Naive B cell (primary cell): ENCODE data around the gene DOC2A. TPM values are rescaled to one million over a fixed set of nuclear protein-coding genes. Genes with fewer than 3 reads are reported as not detected.
"Not testable (repeated sequence)": the region's sequence is repeated elsewhere in the genome, so short reads cannot be mapped to it uniquely, and the experiment has no call there.

Source experiments
- ATAC-seq, 2 donors: fragments of 150-1000 bp; cut with Tn5 transposase; 2 replicates each; pipeline ENCODE4 v1.10.0; 2021; ENCODE audit warnings: low read depth in 2 of 2, mild to moderate bottlenecking in 2 of 2, moderate library complexity in 2 of 2
- DNase-seq: peaks from one replicate; pipeline ENCODE4 v3.0.0; 2022
- H3K27ac Mint-ChIP-seq, 6 donors: one replicate each; pipeline ENCODE4 v1.8.0; 2020 to 2022; ENCODE audit warnings: mild to moderate bottlenecking in 6 of 6, mixed read lengths in 6 of 6, moderate library complexity in 5 of 6, inconsistent platforms in 2 of 6
- H3K27me3 Mint-ChIP-seq, 3 donors: one replicate each; pipeline ENCODE4 v1.8.0; 2021 to 2022; ENCODE audit warnings: mixed read lengths in 3 of 3, mild to moderate bottlenecking in 1 of 3
- H3K36me3 Mint-ChIP-seq, 2 donors: one replicate each; pipeline ENCODE4 v1.8.0; 2020 to 2022; ENCODE audit warnings: mixed read lengths in 2 of 2, inconsistent platforms in 1 of 2, mild to moderate bottlenecking in 1 of 2
- H3K4me1 Mint-ChIP-seq, 3 donors: one replicate each; pipeline ENCODE4 v1.8.0; 2020 to 2022; ENCODE audit warnings: mixed read lengths in 3 of 3, inconsistent platforms in 1 of 3, mild to moderate bottlenecking in 1 of 3, moderate library complexity in 1 of 3
- H3K4me3 Mint-ChIP-seq, 8 donors: one replicate each; pipeline ENCODE4 v1.8.0; 2020 to 2022; ENCODE audit warnings: mild to moderate bottlenecking in 8 of 8, mixed read lengths in 8 of 8, moderate library complexity in 8 of 8, inconsistent platforms in 2 of 8
- H3K9me3 Mint-ChIP-seq, 7 donors: one replicate each; pipeline ENCODE4 v1.8.0; 2020 to 2022; ENCODE audit warnings: mixed read lengths in 7 of 7, mild to moderate bottlenecking in 5 of 7, inconsistent platforms in 2 of 7, moderate library complexity in 1 of 7
- polyA plus RNA-seq, 6 donors: library from polyadenylated mRNA; unstranded; fragments of 300-500 nt; fragmentation: Illumina TruSeq; gene quantifications; one replicate each; pipeline ENCODE4 v1.2.3, GENCODE V29; 2021; ENCODE audit warnings: low read depth in 6 of 6

Gene DOC2A
- polyA plus RNA-seq, 6 donors from 2014 or later: not detected

GRCh38 chr16:29959821-29960220, 51.0 kb downstream of the DOC2A start:
- H3K27ac Mint-ChIP-seq: peak overlapping the region in 1 of 6 donors; percentile 15
- not testable (repeated sequence) for DNase-seq, H3K36me3 Mint-ChIP-seq, ATAC-seq, H3K9me3 Mint-ChIP-seq, H3K27me3 Mint-ChIP-seq
- peak overlapping the region in 4 of 8 donors; percentile 23 to 74 (median 64) for H3K4me3 Mint-ChIP-seq
- peaks cover 15 to 21% (median 16%) of the 10 kb centered on the region in 3 donors for H3K4me1 Mint-ChIP-seq

GRCh38 chr16:29959293-29959692, 51.5 kb downstream of the DOC2A start:
- Mint-ChIP-seq H3K9me3 (peaks cover 0 to 2% (median 0%) of the 10 kb centered on the region in 7 donors), H3K36me3 (no peaks in the 10 kb centered on the region), H3K27ac (no peak overlapping the region), H3K4me1 (peaks cover 15 to 19% (median 16%) of the 10 kb centered on the region in 3 donors), H3K27me3 (no peaks in the 10 kb centered on the region), H3K4me3 (peak overlapping the region in 1 of 8 donors; percentile 74)
- DNase-seq: no peak
- no peak for ATAC-seq

- Mint-ChIP-seq H3K36me3 (no peaks in the 10 kb centered on the region), H3K4me1 (peaks cover 15 to 19% (median 16%) of the 10 kb centered on the region in 3 donors), H3K4me3 (no peak overlapping the region), H3K9me3 (peaks cover 0 to 2% (median 0%) of the 10 kb centered on the region in 7 donors), H3K27me3 (no peaks in the 10 kb centered on the region), H3K27ac (no peak overlapping the region)
- ATAC-seq (no peak), DNase-seq (no peak)
Measured at GRCh38 chr16:29958756-29959155, 52.1 kb downstream of the DOC2A start.

Other genes starting within 250 kb of the DOC2A start
- gene ZG16, start 232.8 kb downstream of the DOC2A start, polyA plus RNA-seq: under 1 TPM in 1 of 6 donors, not detected in 5; 0.13 TPM
- 10 to 100 TPM; 24.0 to 29.6 (median 26.3) TPM for gene KIF22, start 220.3 kb downstream of the DOC2A start, polyA plus RNA-seq
- 10 to 100 TPM; 16.1 to 30.6 (median 23.2) TPM for gene MAZ, start 204.5 kb downstream of the DOC2A start, polyA plus RNA-seq
- under 1 TPM in 2 of 6 donors, not detected in 4; 0.10 to 0.97 TPM for gene PRRT2, start 198.8 kb downstream of the DOC2A start, polyA plus RNA-seq
- 10 to 100 TPM; 35.5 to 51.5 (median 46.9) TPM for gene PAGR1, start 194.9 kb downstream of the DOC2A start, polyA plus RNA-seq
- 10 to 100 TPM; 39.7 to 61.4 (median 43.9) TPM for gene MVP, start 190.6 kb downstream of the DOC2A start, polyA plus RNA-seq
- gene CDIPT, start 147.8 kb downstream of the DOC2A start, polyA plus RNA-seq: 10 to 100 TPM; 58.1 to 79.1 (median 66.3) TPM
- not detected for gene SEZ6L2, start 111.5 kb downstream of the DOC2A start, polyA plus RNA-seq
- gene ASPHD1, start 110.5 kb downstream of the DOC2A start, polyA plus RNA-seq: not detected
- 10 to 100 TPM in 3 of 6 donors, 1 to 10 TPM in 3; 7.4 to 19.0 (median 10.4) TPM for gene KCTD13, start 84.8 kb downstream of the DOC2A start, polyA plus RNA-seq
- 100 to 1,000 TPM; 181 to 222 (median 186) TPM for gene TMEM219, start 48.9 kb downstream of the DOC2A start, polyA plus RNA-seq
- 1 to 10 TPM; 2.3 to 8.5 (median 3.4) TPM for gene TAOK2, start 37.2 kb downstream of the DOC2A start, polyA plus RNA-seq
- gene HIRIP3, start 15.4 kb downstream of the DOC2A start, polyA plus RNA-seq: 10 to 100 TPM; 10.7 to 21.8 (median 13.3) TPM
- 1 to 10 TPM; 2.1 to 8.7 (median 6.9) TPM for gene INO80E, start 14.8 kb downstream of the DOC2A start, polyA plus RNA-seq
- not detected for gene C16orf92, start 12.2 kb upstream of the DOC2A start, polyA plus RNA-seq
- gene TLCD3B, start 20.2 kb upstream of the DOC2A start, polyA plus RNA-seq: not detected
- gene ALDOA, start 54.7 kb upstream of the DOC2A start, polyA plus RNA-seq: 100 to 1,000 TPM; 627 to 911 (median 721) TPM
- 100 to 1,000 TPM; 180 to 273 (median 206) TPM for gene PPP4C, start 65.0 kb upstream of the DOC2A start, polyA plus RNA-seq
- under 1 TPM; 0.18 to 0.64 (median 0.41) TPM for gene TBX6, start 80.9 kb upstream of the DOC2A start, polyA plus RNA-seq
- 100 to 1,000 TPM; 214 to 383 (median 284) TPM for gene YPEL3, start 85.2 kb upstream of the DOC2A start, polyA plus RNA-seq
- under 1 TPM in 1 of 6 donors, not detected in 5; 0.31 TPM for gene GDPD3, start 102.5 kb upstream of the DOC2A start, polyA plus RNA-seq
- gene MAPK3, start 112.2 kb upstream of the DOC2A start, polyA plus RNA-seq: 1 to 10 TPM; 5.5 to 9.2 (median 8.4) TPM
- gene CORO1A, start 172.6 kb upstream of the DOC2A start, polyA plus RNA-seq: 1,000 to 10,000 TPM in 5 of 6 donors, 100 to 1,000 TPM in 1; 945 to 1,368 (median 1,199) TPM
- gene BOLA2B, start 182.6 kb upstream of the DOC2A start, polyA plus RNA-seq: 100 to 1,000 TPM; 121 to 238 (median 189) TPM
- gene SLX1A, start 182.8 kb upstream of the DOC2A start, polyA plus RNA-seq: 10 to 100 TPM; 52.4 to 71.2 (median 65.2) TPM
- gene SULT1A3, start 188.2 kb upstream of the DOC2A start, polyA plus RNA-seq: 1 to 10 TPM in 3 of 6 donors, under 1 TPM in 1, not detected in 2; 0.69 to 6.5 (median 2.5) TPM
- 1 to 10 TPM in 1 of 6 donors, under 1 TPM in 4, not detected in 1; 0.17 to 1.9 (median 0.35) TPM for gene NPIPB13, start 237.5 kb upstream of the DOC2A start, polyA plus RNA-seq